ENCODE data around the gene RAB33B. TPM values are rescaled to one million over a fixed set of nuclear protein-coding genes. Genes with fewer than 3 reads are reported as not detected.

Gene RAB33B
- total and polyA plus RNA-seq, 10 of the 15 experiments (the other 5 are each of a cell fraction or from before 2014, with no cell fraction given), result 3.2 to 10.7 (median 7.5) TPM

DNA sequence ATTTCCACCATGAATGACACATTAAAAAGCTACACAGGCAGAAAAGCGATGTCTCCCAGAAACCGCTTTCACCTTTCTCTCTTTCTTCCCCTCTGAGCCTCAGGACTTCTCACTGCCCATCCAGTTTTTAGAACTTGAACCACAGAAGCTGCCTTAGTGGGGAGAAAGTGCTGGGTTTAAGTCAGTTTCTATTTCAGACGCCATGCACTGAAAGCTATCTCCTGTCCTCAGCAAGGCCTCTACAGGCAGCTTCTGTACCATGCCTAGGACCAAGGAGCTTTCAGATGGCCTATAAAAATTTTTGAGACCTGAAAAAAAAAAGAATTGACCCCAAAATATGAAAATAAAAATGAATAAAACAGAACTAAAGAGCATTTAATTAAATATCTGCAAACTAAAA, 34.5 kb downstream of the RAB33B start:
- no peaks in the 10 kb centered on the region for H4K20me1 ChIP-seq (ENCODE audit: control insufficient read depth, insufficient read depth)
- no peak for ATAC-seq
- no peak overlapping the region for H2AFZ ChIP-seq (ENCODE audit: control insufficient read depth, low read depth, low read length)
- intact Hi-C loops (cut with micrococcal nuclease; ENCODE audit: unreplicated experiment) (no loop called here), in situ Hi-C loops (cut with MboI) (no loop called here)
- H3K4me2 ChIP-seq (ENCODE audit: control insufficient read depth, insufficient read depth), result no peak overlapping the region
- no peaks in the 10 kb centered on the region for H3K79me2 ChIP-seq (ENCODE audit: control insufficient read depth, insufficient read depth, low read length)
- no peak overlapping the region for H3K9ac ChIP-seq (ENCODE audit: control insufficient read depth, insufficient read depth, low read length)
- CTCF ChIA-PET, result interaction anchor here (0.7 to 0.9 kb wide), 3 partner anchors 11 to 261 kb away, joined by 3 to 4 read pairs (median 3); no protein-coding TSS in a partner anchor
- H3K27me3 ChIP-seq (replicated peaks in 1 of 2; ENCODE audit: control insufficient read depth in 2 of 2, insufficient read depth in 2 of 2, low read length in 1 of 2), result no peaks in the 10 kb centered on the region
- no peak for FAIRE-seq
- DNase-seq (ENCODE audit: low read depth, low spot score), result no peak
- no peaks in the 10 kb centered on the region for H3K9me3 ChIP-seq (replicated peaks; ENCODE audit: control insufficient read depth, insufficient read depth, low read length)
- no peak overlapping the region for H3K27ac ChIP-seq (ENCODE audit: control insufficient read depth, insufficient read depth)
- H3K36me3 ChIP-seq (ENCODE audit: control insufficient read depth in 2 of 2, insufficient read depth in 2 of 2, low read length in 1 of 2), result no peaks in the 10 kb centered on the region
- 82% methylated on average over 3 of the region's 3 CpGs for WGBS (ENCODE audit: insufficient coverage, insufficient replicate concordance, low lambda C conversion rate, missing lambda C conversion rate)
- BruUV-seq (replicated peaks), result no TSS peak
- RAD21 ChIA-PET (ENCODE audit: unreplicated experiment), result no interaction called here
- POLR2A ChIA-PET, result no interaction called here
- SMC1A ChIA-PET (ENCODE audit: uncharacterized antibody, unreplicated experiment), result no interaction called here
- TF ChIP-seq ZNF384 (IDR thresholded peaks at IDR 0.05; ENCODE audit: borderline replicate concordance, low read depth, low read length), result no peak
- TF ChIP-seq NR2C2 (IDR thresholded peaks at IDR 0.05; ENCODE audit: borderline replicate concordance, control insufficient read depth, insufficient read length, low read depth), result no peak
- TF ChIP-seq STAT1 (conservative IDR thresholded peaks at IDR 0.05), result no peak
- no peak for TF ChIP-seq SIN3A (IDR thresholded peaks at IDR 0.05; ENCODE audit: low read depth, low read length)
- no peak for TF ChIP-seq CBX5 (IDR thresholded peaks at IDR 0.05; ENCODE audit: low read depth)
- no peak for TF ChIP-seq CBFB (IDR thresholded peaks at IDR 0.05; ENCODE audit: low read depth)
- TF ChIP-seq, protein P1, sequence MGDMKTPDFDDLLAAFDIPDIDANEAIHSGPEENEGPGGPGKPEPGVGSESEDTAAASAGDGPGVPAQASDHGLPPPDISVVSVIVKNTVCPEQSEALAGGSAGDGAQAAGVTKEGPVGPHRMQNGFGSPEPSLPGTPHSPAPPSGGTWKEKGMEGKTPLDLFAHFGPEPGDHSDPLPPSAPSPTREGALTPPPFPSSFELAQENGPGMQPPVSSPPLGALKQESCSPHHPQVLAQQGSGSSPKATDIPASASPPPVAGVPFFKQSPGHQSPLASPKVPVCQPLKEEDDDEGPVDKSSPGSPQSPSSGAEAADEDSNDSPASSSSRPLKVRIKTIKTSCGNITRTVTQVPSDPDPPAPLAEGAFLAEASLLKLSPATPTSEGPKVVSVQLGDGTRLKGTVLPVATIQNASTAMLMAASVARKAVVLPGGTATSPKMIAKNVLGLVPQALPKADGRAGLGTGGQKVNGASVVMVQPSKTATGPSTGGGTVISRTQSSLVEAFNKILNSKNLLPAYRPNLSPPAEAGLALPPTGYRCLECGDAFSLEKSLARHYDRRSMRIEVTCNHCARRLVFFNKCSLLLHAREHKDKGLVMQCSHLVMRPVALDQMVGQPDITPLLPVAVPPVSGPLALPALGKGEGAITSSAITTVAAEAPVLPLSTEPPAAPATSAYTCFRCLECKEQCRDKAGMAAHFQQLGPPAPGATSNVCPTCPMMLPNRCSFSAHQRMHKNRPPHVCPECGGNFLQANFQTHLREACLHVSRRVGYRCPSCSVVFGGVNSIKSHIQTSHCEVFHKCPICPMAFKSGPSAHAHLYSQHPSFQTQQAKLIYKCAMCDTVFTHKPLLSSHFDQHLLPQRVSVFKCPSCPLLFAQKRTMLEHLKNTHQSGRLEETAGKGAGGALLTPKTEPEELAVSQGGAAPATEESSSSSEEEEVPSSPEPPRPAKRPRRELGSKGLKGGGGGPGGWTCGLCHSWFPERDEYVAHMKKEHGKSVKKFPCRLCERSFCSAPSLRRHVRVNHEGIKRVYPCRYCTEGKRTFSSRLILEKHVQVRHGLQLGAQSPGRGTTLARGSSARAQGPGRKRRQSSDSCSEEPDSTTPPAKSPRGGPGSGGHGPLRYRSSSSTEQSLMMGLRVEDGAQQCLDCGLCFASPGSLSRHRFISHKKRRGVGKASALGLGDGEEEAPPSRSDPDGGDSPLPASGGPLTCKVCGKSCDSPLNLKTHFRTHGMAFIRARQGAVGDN (IDR thresholded peaks at IDR 0.05), result no peak
- no peak for TF ChIP-seq MXI1 (IDR thresholded peaks at IDR 0.05; ENCODE audit: low read depth, low read length)
- TF ChIP-seq YY1 (IDR thresholded peaks at IDR 0.05; ENCODE audit: low read depth, low read length), result no peak
- TF ChIP-seq, protein P2, sequence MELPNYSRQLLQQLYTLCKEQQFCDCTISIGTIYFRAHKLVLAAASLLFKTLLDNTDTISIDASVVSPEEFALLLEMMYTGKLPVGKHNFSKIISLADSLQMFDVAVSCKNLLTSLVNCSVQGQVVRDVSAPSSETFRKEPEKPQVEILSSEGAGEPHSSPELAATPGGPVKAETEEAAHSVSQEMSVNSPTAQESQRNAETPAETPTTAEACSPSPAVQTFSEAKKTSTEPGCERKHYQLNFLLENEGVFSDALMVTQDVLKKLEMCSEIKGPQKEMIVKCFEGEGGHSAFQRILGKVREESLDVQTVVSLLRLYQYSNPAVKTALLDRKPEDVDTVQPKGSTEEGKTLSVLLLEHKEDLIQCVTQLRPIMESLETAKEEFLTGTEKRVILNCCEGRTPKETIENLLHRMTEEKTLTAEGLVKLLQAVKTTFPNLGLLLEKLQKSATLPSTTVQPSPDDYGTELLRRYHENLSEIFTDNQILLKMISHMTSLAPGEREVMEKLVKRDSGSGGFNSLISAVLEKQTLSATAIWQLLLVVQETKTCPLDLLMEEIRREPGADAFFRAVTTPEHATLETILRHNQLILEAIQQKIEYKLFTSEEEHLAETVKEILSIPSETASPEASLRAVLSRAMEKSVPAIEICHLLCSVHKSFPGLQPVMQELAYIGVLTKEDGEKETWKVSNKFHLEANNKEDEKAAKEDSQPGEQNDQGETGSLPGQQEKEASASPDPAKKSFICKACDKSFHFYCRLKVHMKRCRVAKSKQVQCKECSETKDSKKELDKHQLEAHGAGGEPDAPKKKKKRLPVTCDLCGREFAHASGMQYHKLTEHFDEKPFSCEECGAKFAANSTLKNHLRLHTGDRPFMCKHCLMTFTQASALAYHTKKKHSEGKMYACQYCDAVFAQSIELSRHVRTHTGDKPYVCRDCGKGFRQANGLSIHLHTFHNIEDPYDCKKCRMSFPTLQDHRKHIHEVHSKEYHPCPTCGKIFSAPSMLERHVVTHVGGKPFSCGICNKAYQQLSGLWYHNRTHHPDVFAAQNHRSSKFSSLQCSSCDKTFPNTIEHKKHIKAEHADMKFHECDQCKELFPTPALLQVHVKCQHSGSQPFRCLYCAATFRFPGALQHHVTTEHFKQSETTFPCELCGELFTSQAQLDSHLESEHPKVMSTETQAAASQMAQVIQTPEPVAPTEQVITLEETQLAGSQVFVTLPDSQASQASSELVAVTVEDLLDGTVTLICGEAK (IDR thresholded peaks at IDR 0.05; ENCODE audit: borderline replicate concordance), result no peak
- no peak for TF ChIP-seq NFYB (IDR thresholded peaks at IDR 0.05; ENCODE audit: insufficient read depth, low read depth, low read length)
- H3K4me1 ChIP-seq (ENCODE audit: control insufficient read depth, insufficient read depth, low read length), result no peaks in the 10 kb centered on the region
- H3K4me3 ChIP-seq, result no peak overlapping the region

All from GM12878 (cell line).